ENCODE data around the gene DLG4. TPM values are rescaled to one million over a fixed set of nuclear protein-coding genes. Genes with fewer than 3 reads are reported as not detected.

Gene DLG4
- polyA plus RNA-seq (2013, experiment 1 of 2), result 57.4 TPM
- 47.2 TPM for polyA plus RNA-seq (2013, experiment 2 of 2)

DNA sequence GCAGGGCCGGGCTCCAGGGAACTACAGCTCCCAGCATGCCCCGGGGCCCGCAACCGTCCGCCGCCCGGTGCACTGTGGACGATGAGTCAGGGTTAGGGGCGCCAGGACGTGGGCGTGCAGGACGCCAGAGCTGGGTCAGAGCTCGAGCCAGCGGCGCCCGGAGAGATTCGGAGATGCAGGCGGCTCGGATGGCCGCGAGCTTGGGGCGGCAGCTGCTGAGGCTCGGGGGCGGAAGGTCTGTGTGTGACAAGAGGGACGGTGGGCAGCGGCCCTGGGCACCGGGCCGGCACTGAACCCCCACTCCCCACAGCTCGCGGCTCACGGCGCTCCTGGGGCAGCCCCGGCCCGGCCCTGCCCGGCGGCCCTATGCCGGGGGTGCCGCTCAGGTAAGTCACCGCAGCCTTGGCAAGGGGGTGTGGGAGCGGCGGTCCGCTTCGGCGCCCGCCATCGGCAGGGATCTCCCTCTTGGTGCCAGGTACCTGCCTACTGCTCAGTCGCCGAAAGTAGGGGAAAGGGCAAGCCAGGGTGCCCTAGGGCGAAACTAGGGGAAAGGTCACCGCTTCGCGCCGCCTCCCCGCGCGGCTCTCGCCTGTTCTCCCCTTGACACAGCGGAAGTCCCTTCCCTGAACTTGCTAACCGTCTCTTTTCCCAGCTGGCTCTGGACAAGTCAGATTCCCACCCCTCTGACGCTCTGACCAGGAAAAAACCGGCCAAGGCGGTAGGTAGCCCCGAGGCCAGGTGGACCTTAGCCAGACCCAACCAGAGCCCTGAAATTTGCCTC is at the start of gene DLG4, which contains the start of gene ACADVL:
Gene DLG4 (minus strand): TSS at position 25 of the 781 bp plus-strand sequence.
Gene ACADVL (plus strand): TSS at position 127 of the 781 bp plus-strand sequence. CDS start 47 bp downstream, at position 174.
- no peaks in the 10 kb centered on the region for H3K9me3 ChIP-seq (ENCODE audit: control insufficient read depth, low read length)
- H3K4me3 ChIP-seq (ENCODE audit: extremely low read depth, insufficient read depth, low read length, poor library complexity, severe bottlenecking), result peak within 1 kb of the TSS; percentile 87
- H3K4me1 ChIP-seq (ENCODE audit: control insufficient read depth, insufficient read depth, low read length, poor library complexity, severe bottlenecking), result peaks cover 47% of the 10 kb centered on the region
- H3K27ac ChIP-seq (ENCODE audit: low read depth, low read length, severe bottlenecking), result peak within 1 kb of the TSS; percentile 91
- WGBS, 2 experiments (ENCODE audit: insufficient coverage in 2 of 2), result 0 to 1% methylated on average over 51 to 59 of the region's 63 CpGs
- peaks cover 40% of the 10 kb centered on the region for H3K36me3 ChIP-seq (ENCODE audit: control insufficient read depth, insufficient read depth, low read length)

DNA sequence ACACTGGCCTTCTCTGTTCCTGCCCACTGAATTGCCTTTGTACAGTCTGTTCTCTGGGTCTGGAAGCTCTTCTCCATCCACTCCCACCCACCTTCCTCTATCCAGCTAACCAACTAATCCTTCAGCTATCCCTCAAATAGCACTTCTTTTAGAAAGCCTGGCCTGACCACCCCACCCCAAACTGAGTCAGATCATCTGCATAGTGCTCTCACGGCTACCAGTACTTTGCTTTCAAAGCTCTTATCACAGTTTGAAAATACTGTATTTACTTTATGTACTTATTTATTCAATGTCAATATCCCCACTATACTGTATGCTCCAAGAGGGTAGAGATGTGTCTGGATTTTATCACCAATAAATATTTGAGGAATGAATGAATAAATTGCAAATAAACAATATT is 47.1 kb upstream of the DLG4 start:
- H3K4me3 ChIP-seq (ENCODE audit: extremely low read depth, insufficient read depth, low read length, poor library complexity, severe bottlenecking), result no peak overlapping the region
- no CpG with 5 or more reads among the region's 1 CpG for WGBS, 2 experiments (ENCODE audit: insufficient coverage in 2 of 2)

GRCh38 chr17:7263801-7264078 is 44.1 kb upstream of the DLG4 start:
- WGBS, 2 experiments (ENCODE audit: insufficient coverage in 2 of 2), result 63 to 67% methylated on average over 4 of the region's 4 CpGs
- Histone ChIP-seq H3K4me3 (ENCODE audit: extremely low read depth, insufficient read depth, low read length, poor library complexity, severe bottlenecking) (no peak overlapping the region), H3K36me3 (ENCODE audit: control insufficient read depth, insufficient read depth, low read length) (peaks cover 15% of the 10 kb centered on the region), H3K27ac (ENCODE audit: low read depth, low read length, severe bottlenecking) (no peak overlapping the region), H3K9me3 (ENCODE audit: control insufficient read depth, low read length) (no peaks in the 10 kb centered on the region), H3K4me1 (ENCODE audit: control insufficient read depth, insufficient read depth, low read length, poor library complexity, severe bottlenecking) (peaks cover 7% of the 10 kb centered on the region)

More for the DNA sequence above, 47.1 kb upstream of the DLG4 start:
- no peaks in the 10 kb centered on the region for H3K36me3 ChIP-seq (ENCODE audit: control insufficient read depth, insufficient read depth, low read length)
- H3K27ac ChIP-seq (ENCODE audit: low read depth, low read length, severe bottlenecking), result no peak overlapping the region
- H3K9me3 ChIP-seq (ENCODE audit: control insufficient read depth, low read length), result no peaks in the 10 kb centered on the region
- H3K4me1 ChIP-seq (ENCODE audit: control insufficient read depth, insufficient read depth, low read length, poor library complexity, severe bottlenecking), result peaks cover 7% of the 10 kb centered on the region

DNA sequence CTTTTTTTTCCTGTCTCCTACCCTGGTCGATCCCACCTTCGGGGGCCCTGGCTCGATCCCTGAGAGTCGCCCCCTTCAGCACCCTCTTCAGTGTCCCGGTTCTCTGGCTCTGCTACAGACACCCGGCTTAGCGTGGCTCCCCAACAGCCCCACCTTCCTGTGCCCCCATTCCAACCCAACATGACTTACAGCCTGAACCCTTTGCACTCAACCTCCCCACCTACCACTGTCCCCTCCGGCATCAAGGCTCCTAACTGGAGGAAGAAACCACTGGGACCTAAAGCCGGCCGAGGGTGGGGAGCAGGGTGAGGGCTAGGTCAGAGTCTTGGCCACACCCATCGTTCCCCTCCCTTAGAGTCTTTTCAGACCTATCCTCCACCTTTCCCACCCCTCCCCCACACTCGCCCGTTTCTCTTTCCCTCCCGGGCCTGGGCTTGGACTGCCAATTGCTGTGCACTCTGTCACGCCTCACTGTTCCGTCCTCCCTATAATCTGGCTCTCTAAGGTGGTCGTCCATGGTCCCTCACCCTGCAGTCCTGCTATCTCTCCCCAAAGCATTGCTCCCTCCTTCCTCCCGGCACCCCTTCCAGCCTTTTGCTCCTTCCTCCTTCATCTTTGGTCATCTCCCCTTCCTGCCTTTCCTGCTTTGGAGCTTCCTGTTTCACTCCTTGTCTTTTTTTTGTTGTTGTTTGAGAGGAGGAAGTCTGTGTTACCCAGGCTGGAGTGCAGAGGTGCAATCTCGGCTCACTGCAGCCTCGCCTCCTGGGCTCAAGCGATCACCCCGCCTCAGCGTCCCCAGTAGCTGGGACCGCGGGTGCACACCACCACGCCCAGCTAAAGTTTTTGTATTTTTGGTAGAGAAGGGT is 43.5 kb upstream of the DLG4 start:
- Histone ChIP-seq H3K36me3 (ENCODE audit: control insufficient read depth, insufficient read depth, low read length) (peaks cover 20% of the 10 kb centered on the region), H3K4me3 (ENCODE audit: extremely low read depth, insufficient read depth, low read length, poor library complexity, severe bottlenecking) (peak overlapping the region; percentile 37), H3K9me3 (ENCODE audit: control insufficient read depth, low read length) (no peaks in the 10 kb centered on the region), H3K4me1 (ENCODE audit: control insufficient read depth, insufficient read depth, low read length, poor library complexity, severe bottlenecking) (peaks cover 7% of the 10 kb centered on the region), H3K27ac (ENCODE audit: low read depth, low read length, severe bottlenecking) (no peak overlapping the region)
- WGBS, 2 experiments (ENCODE audit: insufficient coverage in 2 of 2), result 20% methylated on average over 16 to 21 of the region's 26 CpGs

DNA sequence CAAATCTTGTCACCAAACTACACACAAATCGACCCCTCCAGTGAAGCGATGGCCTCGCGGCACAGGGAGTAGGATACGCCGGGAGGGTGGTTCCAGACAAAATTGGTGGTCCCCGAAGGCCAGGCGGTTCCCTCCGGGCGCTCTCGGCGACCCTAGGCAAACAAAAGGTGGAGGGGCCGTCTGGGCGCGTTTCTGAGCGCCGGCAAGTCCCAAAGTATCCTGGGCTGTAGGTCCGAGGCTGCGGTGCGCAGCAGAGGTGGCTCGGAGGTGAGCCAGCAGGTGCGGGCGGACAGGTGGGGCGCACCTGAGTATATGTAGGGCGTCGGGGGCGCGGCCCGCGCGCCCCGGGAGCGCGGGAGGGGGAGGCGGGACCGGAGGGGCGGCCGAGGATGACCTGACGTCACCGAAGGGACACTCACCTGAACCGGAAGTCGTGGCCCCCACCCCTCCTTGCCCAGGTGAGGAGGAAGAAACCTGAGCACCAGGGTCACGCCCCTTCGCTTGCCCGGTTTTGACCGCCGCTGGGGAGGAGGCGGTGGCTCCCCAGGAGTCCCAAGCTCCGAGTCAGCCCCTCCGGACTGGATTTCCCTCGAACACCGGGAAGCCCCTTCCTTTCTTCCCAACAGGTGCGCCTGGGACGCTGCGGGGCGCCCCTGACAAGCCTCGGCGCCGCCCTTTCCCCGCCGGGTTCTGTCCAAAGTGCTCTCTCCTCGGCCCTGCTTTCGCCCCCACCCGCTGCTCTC is 42.7 kb upstream of the DLG4 start, which contains the start of gene CLDN7:
Gene CLDN7 (minus strand): TSS at position 287 of the 743 bp plus-strand sequence. CDS start 435 bp downstream, outside the sequence.
- WGBS, 2 experiments (ENCODE audit: insufficient coverage in 2 of 2), result 5 to 6% methylated on average over 39 to 64 of the region's 64 CpGs
- H3K4me3 ChIP-seq (ENCODE audit: extremely low read depth, insufficient read depth, low read length, poor library complexity, severe bottlenecking), result peak within 1 kb of the TSS; percentile 37
- no peak within 1 kb of the TSS for H3K27ac ChIP-seq (ENCODE audit: low read depth, low read length, severe bottlenecking)
- H3K36me3 ChIP-seq (ENCODE audit: control insufficient read depth, insufficient read depth, low read length), result peaks cover 27% of the 10 kb centered on the region
- no peaks in the 10 kb centered on the region for H3K9me3 ChIP-seq (ENCODE audit: control insufficient read depth, low read length)
- peaks cover 7% of the 10 kb centered on the region for H3K4me1 ChIP-seq (ENCODE audit: control insufficient read depth, insufficient read depth, low read length, poor library complexity, severe bottlenecking)

DNA sequence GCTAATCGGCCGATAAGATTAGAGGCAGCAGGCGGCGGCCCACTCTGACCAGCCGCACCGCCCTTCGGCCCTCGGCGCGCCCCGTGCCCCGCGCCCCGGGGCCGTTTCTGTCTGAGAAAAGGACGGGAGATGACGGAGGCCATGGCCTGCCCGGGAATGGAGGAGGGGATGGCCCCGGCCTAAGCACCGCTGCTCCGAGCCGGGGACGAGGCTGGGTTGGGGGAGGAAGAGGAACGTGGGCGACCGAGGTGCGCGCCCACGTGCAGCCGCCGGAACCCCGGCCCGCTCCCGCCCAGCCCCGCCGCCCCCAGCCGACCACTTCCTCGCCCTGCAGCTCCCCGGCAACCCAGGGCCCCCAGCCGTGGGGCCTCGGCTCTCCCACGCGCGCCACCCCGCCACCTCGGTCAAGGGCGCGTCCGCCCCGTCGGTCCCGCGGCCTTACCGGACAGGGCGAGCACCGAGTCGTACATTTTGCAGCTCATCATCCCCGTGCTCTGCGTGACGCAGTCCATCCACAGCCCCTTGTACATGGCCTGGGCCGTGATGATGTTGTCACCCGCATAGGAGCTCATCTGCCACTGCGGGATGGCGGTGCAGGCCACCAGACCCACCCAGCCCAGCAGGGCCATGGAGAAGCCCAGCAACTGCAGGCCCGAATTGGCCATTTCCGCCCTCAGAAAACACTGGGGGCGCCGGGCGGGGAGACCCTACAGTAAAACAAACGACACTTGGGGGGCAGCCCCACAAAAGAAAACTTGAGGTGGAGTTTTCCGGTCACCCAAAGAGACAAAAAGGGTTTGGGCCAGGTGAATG is 41.9 kb upstream of the DLG4 start:
- Histone ChIP-seq H3K4me3 (ENCODE audit: extremely low read depth, insufficient read depth, low read length, poor library complexity, severe bottlenecking) (peak overlapping the region; percentile 37), H3K9me3 (ENCODE audit: control insufficient read depth, low read length) (no peaks in the 10 kb centered on the region), H3K27ac (ENCODE audit: low read depth, low read length, severe bottlenecking) (no peak overlapping the region), H3K4me1 (ENCODE audit: control insufficient read depth, insufficient read depth, low read length, poor library complexity, severe bottlenecking) (peaks cover 7% of the 10 kb centered on the region), H3K36me3 (ENCODE audit: control insufficient read depth, insufficient read depth, low read length) (peaks cover 35% of the 10 kb centered on the region)
- WGBS, 2 experiments (ENCODE audit: insufficient coverage in 2 of 2), result 11 to 22% methylated on average over 54 to 55 of the region's 71 CpGs

DNA sequence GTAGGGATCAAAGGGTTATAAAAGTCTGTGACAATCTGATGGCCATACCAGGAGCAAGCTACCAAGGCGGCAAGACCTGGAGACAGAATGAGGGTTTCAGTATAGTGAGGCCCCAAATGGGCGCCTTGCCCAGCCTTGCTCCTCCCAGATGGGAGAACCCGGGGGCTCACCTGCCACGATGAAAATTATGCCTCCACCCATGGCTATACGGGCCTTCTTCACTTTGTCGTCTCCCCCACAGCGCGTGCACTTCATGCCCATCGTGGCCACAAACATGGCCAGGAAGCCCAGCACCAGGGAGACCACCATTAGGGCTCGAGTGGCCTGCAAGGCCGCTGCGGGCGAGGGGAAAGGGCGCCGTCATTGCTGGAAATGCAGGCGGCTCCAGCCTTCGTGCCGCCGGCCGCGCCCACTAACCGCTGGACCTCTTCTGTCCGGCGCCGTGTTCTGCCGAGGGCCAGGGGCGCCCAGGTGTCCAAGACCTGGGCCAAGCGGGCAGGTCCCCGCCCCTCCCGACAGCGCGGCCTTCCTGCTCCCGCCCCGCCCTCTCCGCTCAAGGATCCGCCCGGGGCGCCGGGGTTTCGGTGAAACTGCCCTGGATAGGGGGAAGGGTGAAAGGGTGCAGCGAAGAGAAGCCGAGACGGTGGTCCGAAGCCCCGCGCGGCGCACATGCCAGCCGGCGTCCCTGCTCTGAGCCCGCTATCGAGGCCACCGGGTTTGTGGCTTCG is 41.2 kb upstream of the DLG4 start:
- no peaks in the 10 kb centered on the region for H3K9me3 ChIP-seq (ENCODE audit: control insufficient read depth, low read length)
- H3K4me3 ChIP-seq (ENCODE audit: extremely low read depth, insufficient read depth, low read length, poor library complexity, severe bottlenecking), result peak overlapping the region; percentile 37
- H3K4me1 ChIP-seq (ENCODE audit: control insufficient read depth, insufficient read depth, low read length, poor library complexity, severe bottlenecking), result peaks cover 7% of the 10 kb centered on the region
- H3K36me3 ChIP-seq (ENCODE audit: control insufficient read depth, insufficient read depth, low read length), result peaks cover 42% of the 10 kb centered on the region
- whole genome bisulfite sequencing, 2 experiments (ENCODE audit: insufficient coverage in 2 of 2), result 18 to 20% methylated on average over 43 to 44 of the region's 54 CpGs
- H3K27ac ChIP-seq (ENCODE audit: low read depth, low read length, severe bottlenecking), result no peak overlapping the region

DNA sequence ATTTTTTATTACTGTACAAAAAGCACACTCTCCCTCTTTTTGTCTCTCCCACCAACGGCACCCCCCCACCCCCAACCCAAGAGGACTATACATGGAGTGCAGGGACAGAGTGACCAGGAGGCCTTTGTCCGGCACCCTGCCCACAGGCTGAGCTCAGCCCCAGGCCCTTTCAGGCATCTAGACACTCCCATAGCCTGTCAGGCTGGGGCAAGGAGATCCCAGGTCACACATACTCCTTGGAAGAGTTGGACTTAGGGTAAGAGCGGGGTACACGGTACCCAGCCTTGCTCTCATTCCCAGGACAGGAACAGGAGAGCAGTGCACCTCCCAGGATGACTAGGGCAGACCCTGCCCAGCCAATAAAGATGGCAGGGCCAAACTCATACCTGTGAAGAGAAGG is 40.5 kb upstream of the DLG4 start:
- H3K9me3 ChIP-seq (ENCODE audit: control insufficient read depth, low read length), result no peaks in the 10 kb centered on the region
- H3K4me1 ChIP-seq (ENCODE audit: control insufficient read depth, insufficient read depth, low read length, poor library complexity, severe bottlenecking), result peaks cover 7% of the 10 kb centered on the region
- WGBS, 2 experiments (ENCODE audit: insufficient coverage in 2 of 2), result 96 to 100% methylated on average over 1 to 2 of the region's 4 CpGs
- H3K4me3 ChIP-seq (ENCODE audit: extremely low read depth, insufficient read depth, low read length, poor library complexity, severe bottlenecking), result no peak overlapping the region
- no peak overlapping the region for H3K27ac ChIP-seq (ENCODE audit: low read depth, low read length, severe bottlenecking)
- H3K36me3 ChIP-seq (ENCODE audit: control insufficient read depth, insufficient read depth, low read length), result peaks cover 49% of the 10 kb centered on the region

DNA sequence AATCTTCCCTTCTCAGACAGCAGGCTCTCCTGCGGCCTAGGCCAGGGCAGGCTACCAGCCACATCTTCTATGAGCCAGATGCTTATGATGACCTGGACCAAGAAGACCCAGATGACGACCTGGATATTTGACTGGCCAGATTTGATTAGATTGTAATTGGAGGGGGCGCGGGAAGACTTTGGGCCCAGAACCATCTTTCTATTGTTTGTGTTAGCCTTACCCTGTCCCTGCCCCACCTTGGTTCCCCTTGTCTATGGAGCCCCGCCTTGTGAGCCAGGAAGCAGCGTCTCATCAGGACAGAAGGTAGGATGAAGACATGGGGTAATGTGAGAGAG is 39.9 kb upstream of the DLG4 start:
- Histone ChIP-seq H3K4me3 (ENCODE audit: extremely low read depth, insufficient read depth, low read length, poor library complexity, severe bottlenecking) (no peak overlapping the region), H3K9me3 (ENCODE audit: control insufficient read depth, low read length) (no peaks in the 10 kb centered on the region), H3K36me3 (ENCODE audit: control insufficient read depth, insufficient read depth, low read length) (peaks cover 55% of the 10 kb centered on the region), H3K27ac (ENCODE audit: low read depth, low read length, severe bottlenecking) (no peak overlapping the region), H3K4me1 (ENCODE audit: control insufficient read depth, insufficient read depth, low read length, poor library complexity, severe bottlenecking) (peaks cover 7% of the 10 kb centered on the region)
- 100% methylated on average over 2 of the region's 6 CpGs for WGBS, 2 experiments (ENCODE audit: insufficient coverage in 2 of 2)

Measured in mesodermal cell (in vitro differentiated cells).